HS-5 (cell line): ENCODE results near the gene TMEM198.

Experiments used
- DNase-seq: peaks from one replicate; pipeline ENCODE4 v3.0.0-alpha.2; 2012; ENCODE audit warnings: low read depth

TMEM198 gene

DNA sequence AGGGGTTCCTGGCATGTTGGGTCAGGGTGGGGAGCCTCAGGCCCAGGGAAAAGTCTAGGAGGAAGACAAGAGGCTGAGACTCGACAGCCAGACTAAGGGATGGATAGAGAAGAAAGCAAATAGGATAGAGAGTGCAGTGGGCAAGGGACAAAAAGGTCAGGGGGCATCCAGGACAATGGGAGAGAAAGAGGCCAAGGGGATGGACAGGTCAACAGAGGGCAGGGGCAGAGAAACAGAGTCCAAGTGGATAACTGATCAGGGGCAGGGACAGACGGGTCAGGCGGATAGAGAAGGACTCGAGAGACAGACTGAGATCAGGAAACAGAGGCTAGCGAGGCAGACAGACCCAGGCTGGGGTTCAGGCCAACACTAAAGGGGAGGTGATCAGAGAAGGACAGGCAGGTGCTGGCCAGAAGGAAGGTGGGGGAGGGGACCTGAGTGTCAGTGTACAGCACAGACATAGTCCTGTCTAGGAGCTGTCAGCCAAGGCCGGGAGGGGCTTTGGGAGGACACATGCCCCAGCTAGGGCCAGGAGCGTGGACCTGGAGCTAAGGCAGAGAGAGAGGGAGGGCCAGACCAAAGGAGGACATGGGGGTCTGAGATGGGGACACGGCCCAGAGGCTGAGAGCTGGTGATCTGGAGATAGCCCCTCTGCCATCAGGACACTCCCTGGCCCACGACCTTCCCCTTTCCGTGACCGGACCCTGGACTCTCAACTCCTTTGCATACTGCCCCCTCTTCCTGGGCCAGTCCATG is 17.3 kb upstream of the TMEM198 start:
- DNase-seq = no peak

DNA sequence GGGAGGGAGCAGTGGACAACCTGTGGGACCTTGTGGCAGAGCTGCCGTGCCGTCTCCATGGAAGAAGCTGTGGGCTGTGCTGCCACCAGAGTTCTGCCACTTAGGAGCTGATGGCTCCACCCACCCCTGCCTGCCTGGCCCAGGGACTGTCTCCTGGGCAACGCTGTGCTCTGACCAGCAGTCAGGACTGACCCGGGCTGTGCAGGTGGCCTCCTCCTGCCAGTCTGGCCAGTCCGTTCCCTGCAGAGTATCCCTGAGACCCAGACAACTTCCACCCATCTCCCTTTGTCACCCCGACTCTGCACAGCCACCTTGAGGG is 16.8 kb upstream of the TMEM198 start:
- no peak for DNase-seq

DNA sequence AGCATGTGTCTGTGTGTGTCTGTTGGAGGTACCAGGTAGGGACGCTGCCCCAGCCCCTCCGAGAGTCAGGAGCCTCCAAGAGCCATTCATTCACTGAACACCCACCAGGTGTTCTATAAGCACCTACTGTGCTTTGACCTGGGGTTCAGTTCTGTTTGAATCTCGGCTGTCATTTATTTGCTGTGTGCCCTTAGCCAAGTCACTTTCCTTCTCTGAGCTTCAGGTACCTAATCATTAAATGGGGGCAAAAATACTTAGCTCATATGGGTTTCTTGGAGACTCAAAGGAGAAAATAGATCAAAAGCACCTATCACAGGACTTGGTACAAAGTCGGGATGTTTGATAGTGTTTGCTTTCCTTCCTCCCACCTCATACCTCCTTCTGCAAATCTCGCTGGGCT is 16.4 kb upstream of the TMEM198 start:
- DNase-seq = no peak

DNA sequence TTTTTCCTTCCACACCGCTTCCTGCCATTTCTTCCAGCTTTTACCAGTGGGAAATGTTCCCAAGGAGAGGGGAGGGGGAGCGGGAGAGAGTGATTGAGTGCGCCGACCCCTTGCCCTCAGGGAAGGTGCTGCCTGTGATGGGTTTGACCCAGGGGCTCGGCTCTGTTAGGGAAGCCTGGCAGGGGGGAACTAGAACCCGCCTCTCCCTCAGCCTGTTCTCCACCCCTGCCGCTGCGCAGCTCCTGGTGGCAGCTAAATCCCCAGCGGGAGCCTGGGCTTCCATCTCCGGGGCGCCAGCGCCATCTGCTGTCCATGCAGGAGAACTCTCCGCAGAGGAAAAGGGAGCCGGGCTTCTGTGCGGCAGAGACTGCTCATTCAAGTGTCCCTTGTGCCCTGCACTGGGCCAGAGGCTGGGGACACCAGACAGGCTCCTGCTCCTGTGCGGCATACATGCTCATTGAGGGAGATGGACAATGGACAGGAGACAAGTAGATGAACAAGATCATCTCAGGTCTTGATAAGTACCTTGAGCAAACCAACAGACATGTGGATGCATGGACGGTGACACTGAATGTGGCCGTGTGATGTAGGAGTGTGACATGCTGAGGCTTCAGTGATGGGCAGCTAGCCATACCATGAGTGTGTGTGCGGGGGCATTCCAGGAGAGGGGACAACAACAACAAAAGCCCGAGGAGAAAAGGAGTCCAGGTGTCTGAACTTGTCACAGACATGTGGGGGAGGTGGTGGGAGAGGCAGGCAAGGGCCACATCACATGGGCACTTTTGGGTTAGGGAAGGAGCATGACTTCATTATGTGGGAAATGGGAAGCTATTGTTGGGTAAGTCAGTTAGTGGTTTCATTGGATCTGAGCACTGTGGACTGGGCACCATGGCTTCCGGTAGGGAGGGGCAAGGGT is 13.5 kb upstream of the TMEM198 start:
- DNase-seq = peak; percentile 60

DNA sequence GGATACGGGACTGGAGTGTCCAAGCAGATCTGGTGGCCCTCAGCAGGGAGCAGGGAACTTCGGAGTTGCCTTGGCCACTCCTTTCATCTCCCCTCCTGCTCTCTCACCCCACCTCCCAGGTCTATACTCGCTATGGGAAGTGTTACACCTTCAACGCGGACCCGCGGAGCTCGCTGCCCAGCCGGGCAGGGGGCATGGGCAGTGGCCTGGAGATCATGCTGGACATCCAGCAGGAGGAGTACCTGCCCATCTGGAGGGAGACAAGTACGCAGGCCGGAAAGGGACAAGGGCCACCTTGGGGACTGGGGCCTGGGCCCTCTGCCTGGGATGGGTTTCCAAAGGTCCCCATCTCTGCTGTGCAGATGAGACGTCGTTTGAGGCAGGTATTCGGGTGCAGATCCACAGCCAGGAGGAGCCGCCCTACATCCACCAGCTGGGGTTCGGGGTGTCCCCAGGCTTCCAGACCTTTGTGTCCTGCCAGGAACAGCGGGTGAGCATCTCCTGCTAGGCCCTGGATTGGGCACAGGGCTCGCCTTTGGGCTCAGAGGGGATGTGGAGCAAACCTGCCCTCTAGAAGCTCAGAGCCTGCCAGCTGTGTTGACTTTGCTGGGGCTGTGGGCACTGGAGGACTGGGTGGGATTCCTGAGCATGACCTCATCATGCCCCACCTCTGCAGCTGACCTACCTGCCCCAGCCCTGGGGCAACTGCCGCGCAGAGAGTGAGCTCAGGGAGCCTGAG is 12.0 kb upstream of the TMEM198 start:
- no peak for DNase-seq

DNA sequence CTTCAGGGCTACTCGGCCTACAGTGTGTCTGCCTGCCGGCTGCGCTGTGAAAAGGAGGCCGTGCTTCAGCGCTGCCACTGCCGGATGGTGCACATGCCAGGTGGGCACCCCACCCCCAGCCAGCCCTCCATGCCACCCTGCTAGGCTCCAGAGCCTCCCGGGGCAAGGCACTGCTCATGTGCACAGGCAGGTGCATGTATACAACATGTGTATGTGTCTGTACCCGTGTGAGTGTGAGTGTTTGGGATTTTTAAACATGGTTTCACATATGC is 11.5 kb upstream of the TMEM198 start:
- DNase-seq = no peak

DNA sequence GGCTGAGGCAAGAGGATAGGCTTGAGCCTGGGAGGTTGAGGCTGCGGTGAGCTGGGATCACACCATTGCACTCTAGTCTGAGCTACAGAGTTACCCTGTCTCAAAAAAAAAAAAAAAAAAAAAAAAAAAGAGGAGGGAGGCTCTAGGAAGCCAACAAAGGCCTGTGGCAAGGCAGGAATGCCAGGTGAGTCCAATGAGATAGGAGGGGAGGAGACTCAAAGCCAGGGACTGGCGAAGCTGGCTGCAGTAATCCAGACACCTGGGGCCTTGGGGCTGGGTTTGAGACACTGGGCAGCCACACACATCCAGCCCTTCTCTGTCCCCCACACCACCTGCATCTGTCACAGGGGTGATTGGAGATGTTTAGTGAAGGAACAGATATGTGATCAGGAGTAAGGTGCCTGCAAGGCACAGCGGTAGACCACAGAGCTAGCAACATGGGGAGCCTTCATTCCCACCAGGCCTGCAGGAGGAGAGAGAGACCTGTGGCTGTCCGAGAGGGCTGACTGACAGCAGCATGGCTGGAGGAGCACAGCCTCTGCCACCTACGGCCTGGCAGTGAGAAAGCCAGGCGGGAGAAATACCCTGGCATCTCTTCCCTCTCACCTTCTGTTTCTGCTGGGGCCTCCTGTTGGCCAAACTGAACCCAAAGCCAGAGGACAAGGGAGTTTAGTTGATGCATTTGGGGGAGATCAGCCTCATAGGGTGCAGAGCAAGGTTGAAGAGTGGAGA is 9.7 kb upstream of the TMEM198 start:
- no peak for DNase-seq

DNA sequence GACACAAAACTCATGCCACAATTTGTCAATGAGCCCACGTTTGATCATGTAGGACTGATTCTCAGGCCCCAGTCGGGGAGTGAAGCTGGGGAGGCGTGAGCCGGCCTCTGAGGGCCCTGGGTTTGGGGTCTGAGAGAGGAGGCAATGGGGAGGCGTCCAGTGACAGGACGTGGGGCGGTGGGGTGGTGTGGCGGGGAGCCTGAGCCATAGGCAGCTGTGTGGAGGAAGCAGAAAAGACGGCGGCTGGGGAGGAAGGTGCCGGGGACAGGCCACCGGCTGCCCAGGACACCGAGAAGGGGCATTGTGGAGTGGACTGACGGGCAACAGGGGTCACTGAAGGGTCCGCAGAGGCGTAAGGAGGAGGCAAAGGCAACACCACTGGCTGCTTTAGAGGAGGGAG is 7.4 kb upstream of the TMEM198 start:
- DNase-seq = no peak

DNA sequence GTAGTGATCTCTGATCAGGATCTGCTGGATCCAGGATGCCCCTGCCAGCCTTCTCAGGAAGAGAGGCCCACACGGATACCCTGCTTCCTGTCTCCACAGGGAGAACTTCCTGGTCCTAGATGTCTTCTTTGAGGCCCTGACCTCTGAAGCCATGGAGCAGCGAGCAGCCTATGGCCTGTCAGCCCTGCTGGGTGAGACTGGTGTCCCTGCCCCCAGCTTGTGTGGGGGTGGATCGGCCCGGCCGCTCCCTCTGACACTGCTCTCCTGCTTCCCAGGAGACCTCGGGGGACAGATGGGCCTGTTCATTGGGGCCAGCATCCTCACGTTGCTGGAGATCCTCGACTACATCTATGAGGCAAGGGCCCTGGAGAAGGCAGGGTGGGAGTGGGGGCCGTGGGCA is 6.9 kb upstream of the TMEM198 start:
- DNase-seq = no peak

DNA sequence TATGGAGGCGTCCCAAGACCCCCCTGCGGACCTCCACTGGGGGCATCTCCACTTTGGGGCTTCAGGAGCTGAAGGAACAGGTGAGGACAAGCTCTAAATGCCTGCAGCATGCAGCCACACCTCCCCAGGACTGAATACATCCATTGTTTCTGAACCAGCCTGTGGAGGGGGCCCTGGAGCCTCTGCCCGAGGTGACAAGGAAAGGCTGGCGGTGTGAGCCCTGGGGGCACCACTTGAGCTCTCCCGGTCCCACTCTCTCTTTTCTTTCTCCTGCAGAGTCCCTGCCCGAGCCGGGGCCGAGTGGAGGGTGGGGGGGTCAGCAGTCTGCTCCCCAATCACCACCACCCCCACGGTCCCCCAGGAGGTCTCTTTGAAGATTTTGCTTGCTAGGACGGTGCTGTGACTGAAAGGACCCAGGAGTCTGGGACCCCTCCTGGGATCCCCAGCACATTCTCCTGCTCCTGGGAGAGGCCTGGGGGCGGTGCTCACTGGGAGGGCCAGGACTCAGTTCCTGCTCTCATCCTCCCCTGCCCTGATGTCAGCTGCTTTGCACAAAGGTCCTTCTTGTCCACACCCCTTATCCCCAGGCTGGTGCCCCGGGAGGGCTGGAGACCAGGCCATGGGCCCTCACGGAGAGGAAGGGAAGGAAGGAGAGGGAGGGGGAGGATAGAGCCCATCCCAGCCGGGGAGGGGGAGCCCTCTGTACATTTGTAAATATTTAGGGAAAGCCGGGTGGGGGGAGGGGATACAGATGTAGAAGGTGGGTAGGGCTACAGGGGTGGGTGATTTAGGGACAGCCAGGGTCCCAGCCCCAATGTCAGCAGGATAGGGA is 6.0 kb upstream of the TMEM198 start:
- no peak for DNase-seq

DNA sequence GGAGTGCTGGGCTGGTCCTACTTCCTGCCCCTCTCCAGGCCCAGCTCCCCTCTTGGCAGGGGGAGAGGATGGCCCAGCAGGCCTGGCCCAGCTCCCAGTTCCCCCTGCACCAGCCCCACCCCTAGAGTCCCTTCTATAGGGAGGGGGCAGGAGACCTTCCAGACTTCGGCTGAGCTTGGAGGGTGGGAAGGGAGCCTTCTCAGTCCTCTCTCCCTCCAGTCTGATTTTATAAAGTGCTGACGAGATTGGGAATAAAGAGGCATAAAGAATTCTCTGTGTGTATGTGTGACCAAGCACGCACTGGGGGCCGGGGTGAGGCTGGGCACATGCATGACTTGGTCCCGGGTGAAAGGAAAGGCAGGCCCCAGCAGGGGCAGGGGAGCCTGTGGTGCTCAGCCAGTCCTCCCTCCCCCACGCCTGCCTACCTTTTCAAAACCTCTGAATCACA is 5.3 kb upstream of the TMEM198 start:
- no peak for DNase-seq

DNA sequence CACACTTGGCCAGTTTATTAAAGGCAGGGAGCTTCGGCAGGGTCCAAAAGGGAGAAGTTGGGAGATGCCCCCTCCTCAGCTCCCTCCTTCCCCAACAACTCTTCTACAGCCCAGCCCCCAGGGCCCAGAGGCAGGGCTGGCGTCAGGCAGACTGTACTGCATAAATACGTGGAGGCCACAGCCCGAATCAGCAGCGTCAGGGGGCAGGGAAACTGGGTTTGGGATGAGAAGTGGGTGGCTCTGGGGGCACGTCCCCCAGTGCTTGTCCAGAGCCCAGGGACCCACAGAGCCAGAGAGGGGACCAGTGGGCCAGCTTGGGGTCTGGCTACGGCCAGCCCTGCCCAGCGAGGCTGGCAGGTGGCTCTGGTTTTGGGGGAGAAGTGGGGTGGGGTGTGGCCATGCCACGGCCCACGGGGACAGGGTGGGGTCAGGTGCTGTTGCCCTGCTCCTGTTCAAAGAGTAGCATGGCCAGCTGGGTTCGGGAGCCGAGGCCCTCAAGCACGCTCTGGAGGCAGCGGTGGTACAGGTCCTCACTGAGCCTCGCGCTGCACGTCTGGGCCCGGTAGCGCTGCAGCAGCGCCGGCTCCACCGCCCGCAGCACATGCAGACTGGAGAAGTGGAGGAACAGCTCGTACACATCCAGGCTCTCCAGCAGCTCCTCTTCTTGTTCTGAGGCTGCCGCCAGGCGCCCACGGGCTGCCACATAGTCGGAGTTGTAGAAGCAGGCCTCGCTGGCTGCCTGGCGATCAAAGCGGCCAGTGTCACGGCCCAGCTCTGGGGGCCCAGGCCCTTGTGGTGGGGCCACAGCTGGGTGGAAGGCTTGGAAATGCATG is 4.7 kb upstream of the TMEM198 start:
- no peak for DNase-seq

DNA sequence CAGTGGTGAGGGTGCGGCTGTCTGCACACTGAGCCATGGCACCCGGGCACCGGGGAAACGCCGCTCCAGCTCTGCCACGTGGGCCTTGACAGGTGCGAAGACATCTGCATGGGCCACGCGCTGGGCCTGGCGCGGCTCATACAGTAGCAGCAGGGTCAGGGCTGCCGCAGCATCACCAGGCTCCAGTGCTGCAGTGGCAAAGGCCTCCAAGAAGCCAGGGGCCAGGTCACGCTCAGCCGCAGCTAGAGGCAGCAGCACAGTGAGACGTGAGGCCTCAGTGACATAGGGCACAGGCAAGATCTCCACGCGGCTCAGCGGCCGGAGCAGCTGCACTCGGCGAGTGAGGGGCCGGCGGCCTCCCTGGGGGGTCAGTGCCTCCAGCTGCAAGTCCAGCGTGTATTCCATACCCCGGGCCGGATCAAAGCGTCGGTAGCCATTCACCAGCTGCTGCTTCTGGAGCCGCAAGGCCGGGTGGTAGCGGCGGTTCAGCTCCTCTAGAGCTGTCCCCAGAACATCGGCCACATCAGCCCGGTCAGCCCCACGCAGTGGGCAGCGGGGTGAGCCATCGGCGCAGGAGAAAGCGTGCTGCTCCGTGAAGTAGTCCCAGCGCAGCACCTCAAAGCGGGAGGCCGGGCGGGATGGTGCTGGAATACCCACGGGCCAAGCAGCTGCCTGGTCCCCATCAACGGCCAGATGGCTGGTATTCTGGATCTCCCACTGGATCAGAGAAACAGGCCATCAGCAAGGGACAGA is 3.7 kb upstream of the TMEM198 start:
- DNase-seq = no peak

DNA sequence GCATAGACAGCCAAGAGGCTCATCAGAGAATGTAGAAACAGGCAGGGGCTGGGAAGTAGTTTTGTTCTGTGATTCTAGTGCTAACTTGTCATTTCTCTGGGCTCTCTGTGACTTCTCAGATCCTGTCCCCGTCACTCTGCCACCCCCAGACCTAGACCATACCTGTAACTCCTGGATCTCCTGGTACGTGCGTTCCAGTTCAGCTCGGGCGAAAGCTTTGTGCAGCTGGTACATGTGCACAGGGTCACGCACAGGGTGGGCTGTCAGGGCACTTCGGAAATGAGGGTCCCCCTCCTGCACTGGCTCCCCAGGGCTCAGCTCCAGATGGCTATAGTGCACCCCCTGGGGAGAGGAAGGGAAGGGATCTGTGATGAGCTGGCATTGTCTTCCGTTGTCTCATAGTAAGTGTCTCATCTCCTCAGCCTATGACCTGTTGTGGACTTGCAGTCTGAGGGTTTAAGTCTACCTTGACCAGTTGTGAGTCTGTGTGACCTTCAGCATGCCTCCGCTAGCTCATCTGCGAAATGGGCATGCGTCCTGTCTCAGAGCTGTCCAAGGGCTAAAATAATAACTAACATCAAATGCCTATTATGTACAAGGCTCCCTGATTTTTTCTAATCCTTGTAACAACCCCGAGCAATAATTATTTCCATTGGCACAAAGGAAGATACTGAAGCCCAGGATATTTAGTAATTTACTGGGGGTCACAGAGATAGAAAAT is 2.9 kb upstream of the TMEM198 start:
- no peak for DNase-seq

DNA sequence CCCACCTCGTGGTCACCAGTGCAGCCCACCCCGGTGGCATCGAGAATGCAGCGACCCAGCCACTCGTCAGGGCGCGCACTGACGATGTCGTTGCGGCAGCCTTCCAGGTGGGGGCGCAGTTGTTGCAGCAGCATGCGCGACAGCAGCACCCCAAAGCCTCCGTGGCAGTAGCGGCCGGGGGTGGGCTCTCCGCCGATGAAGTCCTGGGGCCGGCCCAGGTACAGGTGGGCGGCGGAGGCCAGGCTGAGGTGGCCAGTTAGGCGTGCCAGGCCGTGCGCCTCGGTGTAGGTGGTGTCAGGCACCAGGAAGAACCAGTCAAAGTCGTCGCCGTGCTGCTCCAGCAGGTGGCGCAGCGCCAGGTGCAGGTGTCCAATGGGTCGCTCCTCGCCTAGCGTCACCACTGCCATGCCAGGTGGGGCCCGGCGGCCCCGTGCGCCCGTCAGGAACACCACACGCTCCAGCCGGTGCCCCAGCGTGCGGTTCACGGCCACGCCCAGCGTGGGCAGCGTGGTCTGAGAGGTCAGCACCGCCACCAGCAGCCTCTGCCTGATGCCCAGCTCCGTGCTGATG is 2.1 kb upstream of the TMEM198 start:
- DNase-seq = no peak

DNA sequence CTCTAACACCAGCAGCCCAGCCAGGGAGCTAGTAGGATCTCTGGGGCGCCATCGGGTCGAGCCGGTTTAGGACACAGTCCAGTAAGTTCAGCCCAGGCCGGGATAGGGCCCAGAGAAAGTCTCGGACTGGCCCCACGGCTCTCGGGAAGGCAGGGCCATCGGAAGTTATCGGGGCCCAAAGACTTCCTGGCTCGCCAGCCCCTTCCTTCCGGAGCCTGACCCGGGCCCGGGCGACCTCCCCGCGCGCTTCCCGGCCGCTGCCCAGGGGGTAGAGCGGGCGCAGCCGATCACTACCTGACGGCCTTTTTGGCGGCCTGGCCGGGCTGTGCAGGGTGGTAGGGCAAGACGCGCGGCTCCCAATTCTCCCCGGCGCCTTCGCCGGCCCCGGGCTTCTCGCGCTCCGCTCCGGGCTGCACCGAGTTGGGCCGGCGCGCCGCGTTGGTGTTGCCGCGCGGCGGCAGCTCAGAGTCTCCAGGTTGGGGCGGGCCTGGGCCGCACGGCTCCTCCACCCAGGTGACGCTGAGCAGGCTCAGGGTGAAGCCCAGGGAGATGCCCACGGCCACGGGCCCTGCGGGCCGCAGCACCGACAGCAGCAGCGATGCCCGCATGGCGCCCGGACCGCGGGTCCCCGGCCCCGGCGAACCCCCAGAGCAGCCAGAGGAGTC is 765 bp upstream of the TMEM198 start:
- DNase-seq = no peak

DNA sequence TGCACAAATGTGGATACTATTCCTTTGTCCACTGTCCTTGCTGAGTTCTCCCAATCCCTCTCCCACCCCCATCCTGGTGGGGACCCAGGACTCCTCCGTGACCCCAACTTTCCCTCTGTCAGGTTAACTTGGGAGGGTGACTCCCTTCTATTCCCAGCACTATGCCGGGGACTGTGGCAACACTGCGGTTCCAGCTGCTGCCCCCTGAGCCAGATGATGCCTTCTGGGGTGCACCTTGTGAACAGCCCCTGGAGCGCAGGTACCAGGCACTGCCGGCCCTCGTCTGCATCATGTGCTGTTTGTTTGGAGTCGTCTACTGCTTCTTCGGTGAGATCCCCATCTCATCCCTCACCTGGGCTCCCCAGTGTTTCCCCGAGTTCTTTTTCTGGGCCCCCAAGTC is 739 bp downstream of the TMEM198 start:
- DNase-seq = no peak

DNA sequence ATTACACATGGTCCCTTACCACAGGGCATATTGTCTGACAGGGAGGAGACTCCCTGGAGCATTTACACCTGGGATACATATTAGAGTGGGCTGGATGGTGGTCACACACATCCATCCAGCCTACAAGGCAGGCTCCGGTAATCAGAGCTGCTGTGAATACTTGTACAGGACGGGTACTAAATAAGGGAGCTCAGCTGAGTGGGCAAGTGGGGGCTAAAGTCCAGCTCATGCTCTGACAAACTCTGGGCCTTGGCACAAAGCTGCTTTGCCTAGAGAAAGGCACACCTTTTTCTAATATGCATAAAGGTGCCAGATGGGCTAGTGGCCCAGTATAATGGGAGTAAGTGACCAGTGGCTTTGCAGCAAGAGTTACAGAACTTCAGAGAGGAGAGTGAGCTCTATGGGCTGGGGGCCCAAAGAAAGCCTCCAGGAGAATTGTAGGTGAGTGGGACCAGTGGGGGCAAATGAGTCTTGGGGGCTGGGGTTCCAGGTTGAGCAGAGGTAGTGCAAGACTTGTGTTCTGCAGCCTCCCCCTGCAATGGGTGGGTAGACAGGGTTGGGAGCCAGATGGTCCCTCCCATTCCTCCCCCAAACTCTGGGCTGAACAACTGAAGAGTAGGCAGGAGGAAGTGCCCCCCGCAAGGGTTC is 1.6 kb downstream of the TMEM198 start:
- no peak for DNase-seq
